Endothelial cell of umbilical vein (primary cell): ENCODE results near the gene C5AR1. TPM values are rescaled to one million over a fixed set of nuclear protein-coding genes. Genes with fewer than 3 reads are reported as not detected.

Experiments
- BruUV-seq: library from RNA; stranded (reverse); fragments of 400-500 nt; replicated peaks from 2 replicates; lab custom pipeline; 2021; lab: Mats Ljungman, UMichigan
- CTCF ChIA-PET: fragments of 300-600, 350-600 bp; sonication (Branson Sonifier 250); formaldehyde crosslinking; loops from one replicate; lab custom pipeline; 2021; ENCODE audit warnings: antibody characterized with exemption, inconsistent platforms; lab: Charles Lee
- POLR2A ChIA-PET: fragments of 300-600, 350-600 bp; sonication (Branson Sonifier 250); formaldehyde crosslinking; loops from one replicate; lab custom pipeline; 2021; ENCODE audit warnings: antibody characterized with exemption, inconsistent platforms; lab: Charles Lee
- DNase-seq: peaks from one replicate; pipeline ENCODE4 v3.0.0-alpha.2; 2011; ENCODE audit warnings: low read depth, low spot score
- FAIRE-seq: peaks from 2 replicates; lab custom pipeline; 2011; peaks lifted over from hg19 to GRCh38; lab: Jason Lieb, UNC
- H2AFZ ChIP-seq: 2 replicates; pipeline ENCODE4 v1.6.0; 2012; ENCODE audit warnings: low read depth, low read length, control low read depth, inconsistent platforms
- H3K27ac ChIP-seq: 2 replicates; pipeline ENCODE4 v1.5.1; 2011; ENCODE audit warnings: low read depth, mild to moderate bottlenecking, control low read depth, low read length, moderate library complexity; ENCODE audit not compliant: insufficient read depth
- H3K27me3 ChIP-seq, 2 experiments: 2 replicates each; pipeline versions ENCODE4 v1.6.0 to v1.6.1; 2011; ENCODE audit warnings: low read length in 2 of 2, mixed read lengths in 1 of 2; ENCODE audit not compliant: control insufficient read depth in 2 of 2, insufficient read depth in 2 of 2
- H3K36me3 ChIP-seq, 2 experiments: 2 replicates in 1 of 2; 3 replicates in 1 of 2; pipeline ENCODE4 v1.5.1; 2011; ENCODE audit warnings: low read length in 2 of 2, mild to moderate bottlenecking in 1 of 2, moderate library complexity in 1 of 2; ENCODE audit not compliant: control insufficient read depth in 2 of 2, insufficient read depth in 2 of 2; ENCODE audit errors: extremely low read depth in 1 of 2
- H3K4me1 ChIP-seq: 3 replicates; pipeline ENCODE4 v1.5.1; 2011; ENCODE audit warnings: mild to moderate bottlenecking, low read length; ENCODE audit not compliant: control insufficient read depth, insufficient read depth; ENCODE audit errors: extremely low read depth
- H3K4me2 ChIP-seq: 2 replicates; pipeline ENCODE4 v1.6.1; 2011; ENCODE audit warnings: low read length, control low read depth, mixed read lengths; ENCODE audit not compliant: insufficient read depth
- H3K4me3 ChIP-seq, 3 experiments: fragments of 200-600 bp in 1 of 3; sonication (generic), shearing (Covaris generic) in 1 of 3; replicated peaks in 1 of 3; 2 replicates each; pipeline ENCODE4 v1.5.1; 2011 to 2016; ENCODE audit warnings: control low read depth in 3 of 3, low read length in 3 of 3, mild to moderate bottlenecking in 2 of 3, inconsistent platforms in 1 of 3, low read depth in 1 of 3, moderate library complexity in 1 of 3; ENCODE audit not compliant: insufficient read depth in 1 of 3
- H3K79me2 ChIP-seq: 2 replicates; pipeline ENCODE4 v1.6.0; 2012; ENCODE audit warnings: low read length, inconsistent platforms; ENCODE audit not compliant: control insufficient read depth, insufficient read depth
- H3K9ac ChIP-seq: replicated peaks from 2 replicates; pipeline ENCODE3; 2011; ENCODE audit warnings: low read length, control low read depth; ENCODE audit not compliant: insufficient read depth; ENCODE audit errors: extremely low read depth
- H3K9me1 ChIP-seq: replicated peaks from 3 replicates; pipeline ENCODE4 v1.6.0; 2011; ENCODE audit warnings: mild to moderate bottlenecking, low read length; ENCODE audit not compliant: control insufficient read depth, insufficient read depth; ENCODE audit errors: extremely low read depth
- H3K9me3 ChIP-seq: replicated peaks from 2 replicates; pipeline ENCODE4 v1.5.1; 2012; ENCODE audit warnings: low read length, inconsistent platforms; ENCODE audit not compliant: control insufficient read depth, insufficient read depth
- H4K20me1 ChIP-seq: replicated peaks from 2 replicates; pipeline ENCODE3; 2011; ENCODE audit warnings: mild to moderate bottlenecking, low read length; ENCODE audit not compliant: control insufficient read depth, insufficient read depth; ENCODE audit errors: extremely low read depth
- EZH2 ChIP-seq: IDR thresholded peaks from 2 replicates; pipeline ENCODE4 v1.6.1; 2012; ENCODE audit warnings: borderline replicate concordance, low read depth, mild to moderate bottlenecking, moderate library complexity, low read length, inconsistent platforms; ENCODE audit not compliant: severe bottlenecking
- FOS ChIP-seq: IDR thresholded peaks from 2 replicates; pipeline ENCODE4 v1.6.1; 2011; ENCODE audit warnings: mild to moderate bottlenecking, low read length, moderate library complexity, borderline replicate concordance; ENCODE audit not compliant: insufficient read depth
- GATA2 ChIP-seq: IDR thresholded peaks from 2 replicates; pipeline ENCODE4 v1.7.0; 2011; ENCODE audit warnings: low read depth, mild to moderate bottlenecking, moderate library complexity, mixed read lengths, low read length; ENCODE audit not compliant: insufficient read length, insufficient read depth
- JUN ChIP-seq: IDR thresholded peaks from 2 replicates; pipeline ENCODE4 v1.6.1; 2011; ENCODE audit warnings: borderline replicate concordance, low read depth; ENCODE audit not compliant: insufficient read length, insufficient read depth
- MYC ChIP-seq: IDR thresholded peaks from one replicate; pipeline ENCODE4 v1.6.1; 2011; ENCODE audit warnings: mild to moderate bottlenecking, low read depth, low read length
- POLR2A ChIP-seq: IDR thresholded peaks from 2 replicates; pipeline ENCODE4 v1.6.1; 2012; ENCODE audit warnings: low read depth, mild to moderate bottlenecking, control low read depth, low read length
- POLR2AphosphoS5 ChIP-seq: IDR thresholded peaks from 2 replicates; pipeline ENCODE4 v1.6.1; 2012; ENCODE audit warnings: low read depth, mild to moderate bottlenecking, control low read depth, low read length, moderate library complexity; ENCODE audit not compliant: insufficient read depth
- dilution Hi-C: fragments of 300-500 bp; cut with MboI; formaldehyde crosslinking; loops from one replicate; pipeline ENCODE4 v1.15.0; 2019; ENCODE audit warnings: low sequenced_read_pairs; ENCODE audit not compliant: extremely low pct_ligation_motif_present
- intact Hi-C: fragments of 100-400 bp; cut with micrococcal nuclease; formaldehyde crosslinking; loops from one replicate; pipeline ENCODE4 v1.10.0; 2022
- polyA plus RNA-seq, 4 experiments: library from polyadenylated mRNA; depleted of rRNA in 3 of 4; stranded (reverse) in 3 of 4; unstranded in 1 of 4; fragments of >200 nt; gene quantifications; 2 replicates each; pipeline versions ENCODE4 v1.2.1 to v1.2.3, GENCODE V29; 2011 to 2012; ENCODE audit warnings: missing spikeins in 1 of 4
- total RNA-seq: library from RNA; stranded (reverse); gene quantifications from 2 replicates; pipeline ENCODE4 v1.2.3, GENCODE V29; 2021
- TF ChIP-seq, protein P1 (sequence below): IDR thresholded peaks from 2 replicates; pipeline ENCODE4 v1.6.1; 2011; ENCODE audit not compliant: insufficient read depth, insufficient read length
- TF ChIP-seq, protein P2 (sequence below), 2 donors: IDR thresholded peaks; 1 replicate in 1 of 2; 2 replicates in 1 of 2; pipeline ENCODE4 v1.5.1; 2011; ENCODE audit warnings: low read length in 2 of 2, mild to moderate bottlenecking in 2 of 2, moderate library complexity in 2 of 2, control low read depth in 1 of 2, inconsistent platforms in 1 of 2, low read depth in 1 of 2; ENCODE audit not compliant: insufficient read depth in 1 of 2; ENCODE audit errors: extremely low read depth in 1 of 2

C5AR1 gene
- total and polyA plus RNA-seq, 2 donors (not counting 3 experiments of a cell fraction or from before 2014, with no cell fraction given): 0.11 to 0.49 TPM

DNA sequence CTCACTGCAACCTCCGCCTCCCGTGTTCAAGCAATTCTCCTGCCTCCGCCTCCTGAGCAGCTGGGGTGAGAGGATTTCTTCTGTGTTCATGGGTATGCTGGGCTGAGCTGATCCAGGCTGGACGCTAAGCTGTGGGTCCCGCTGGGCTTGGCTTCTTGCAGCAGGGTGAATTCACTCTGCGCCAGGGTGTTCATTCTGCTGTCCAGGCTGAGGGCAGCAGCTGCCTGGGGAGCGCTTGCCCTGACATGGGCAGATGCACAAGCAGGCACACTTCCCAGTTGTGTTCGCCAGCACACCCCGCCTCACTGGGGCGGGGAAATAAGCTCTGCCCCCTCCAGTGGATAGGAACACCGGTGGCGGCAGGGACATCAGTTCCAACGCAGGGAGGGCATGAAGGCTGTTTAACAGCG, 42.3 kb upstream of the C5AR1 start:
- FAIRE-seq (no peak), DNase-seq (no peak)
- Histone ChIP-seq H3K9ac (no peak overlapping the region), H2AFZ (no peak overlapping the region), H3K4me1 (no peaks in the 10 kb centered on the region), H3K27me3 (no peaks in the 10 kb centered on the region), H4K20me1 (no peaks in the 10 kb centered on the region), H3K9me1 (no peaks in the 10 kb centered on the region), H3K4me3 (no peak overlapping the region), H3K36me3 (peaks cover 0 to 37% of the 10 kb centered on the region in 2 experiments), H3K4me2 (no peak overlapping the region), H3K27ac (no peak overlapping the region), H3K9me3 (no peaks in the 10 kb centered on the region), H3K79me2 (no peaks in the 10 kb centered on the region)
- dilution Hi-C loops (no loop called here), intact Hi-C loops (no loop called here)
- CTCF ChIA-PET: interaction anchor here (1.0 kb wide), 1 partner anchor 57 kb away, joined by 3 read pairs; no protein-coding TSS in a partner anchor
- BruUV-seq: no TSS peak
- POLR2A ChIA-PET: interaction anchor here (0.7 kb wide), 1 partner anchor 11 kb away, joined by 3 read pairs; no protein-coding TSS in a partner anchor
- no peak for TF ChIP-seq FOS
- TF ChIP-seq, protein P1, sequence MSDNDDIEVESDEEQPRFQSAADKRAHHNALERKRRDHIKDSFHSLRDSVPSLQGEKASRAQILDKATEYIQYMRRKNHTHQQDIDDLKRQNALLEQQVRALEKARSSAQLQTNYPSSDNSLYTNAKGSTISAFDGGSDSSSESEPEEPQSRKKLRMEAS: no peak
- TF ChIP-seq GATA2: no peak
- no peak for TF ChIP-seq JUN
- no peak for TF ChIP-seq POLR2A
- TF ChIP-seq, protein P2, sequence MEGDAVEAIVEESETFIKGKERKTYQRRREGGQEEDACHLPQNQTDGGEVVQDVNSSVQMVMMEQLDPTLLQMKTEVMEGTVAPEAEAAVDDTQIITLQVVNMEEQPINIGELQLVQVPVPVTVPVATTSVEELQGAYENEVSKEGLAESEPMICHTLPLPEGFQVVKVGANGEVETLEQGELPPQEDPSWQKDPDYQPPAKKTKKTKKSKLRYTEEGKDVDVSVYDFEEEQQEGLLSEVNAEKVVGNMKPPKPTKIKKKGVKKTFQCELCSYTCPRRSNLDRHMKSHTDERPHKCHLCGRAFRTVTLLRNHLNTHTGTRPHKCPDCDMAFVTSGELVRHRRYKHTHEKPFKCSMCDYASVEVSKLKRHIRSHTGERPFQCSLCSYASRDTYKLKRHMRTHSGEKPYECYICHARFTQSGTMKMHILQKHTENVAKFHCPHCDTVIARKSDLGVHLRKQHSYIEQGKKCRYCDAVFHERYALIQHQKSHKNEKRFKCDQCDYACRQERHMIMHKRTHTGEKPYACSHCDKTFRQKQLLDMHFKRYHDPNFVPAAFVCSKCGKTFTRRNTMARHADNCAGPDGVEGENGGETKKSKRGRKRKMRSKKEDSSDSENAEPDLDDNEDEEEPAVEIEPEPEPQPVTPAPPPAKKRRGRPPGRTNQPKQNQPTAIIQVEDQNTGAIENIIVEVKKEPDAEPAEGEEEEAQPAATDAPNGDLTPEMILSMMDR (IDR thresholded peaks at IDR 0.05; ENCODE audit: extremely low read depth in 1 of 2, insufficient read depth in 1 of 2, low read depth in 1 of 2, low read length in 2 of 2): no peak
- no peak for TF ChIP-seq MYC
- TF ChIP-seq POLR2AphosphoS5: no peak
- TF ChIP-seq EZH2: no peak
